Panc1 (cell line): ENCODE data around the gene BPTF. TPM values are rescaled to one million over a fixed set of nuclear protein-coding genes. Genes with fewer than 3 reads are reported as not detected.

ENCODE experiments used
- ATAC-seq: fragments of 200-7000 bp; cut with Tn5 transposase; 2 replicates; pipeline ENCODE4 v1.9.1; 2020; ENCODE audit warnings: mild to moderate bottlenecking, moderate library complexity
- BruUV-seq: library from RNA; stranded (reverse); fragments of 400-500 nt; replicated peaks from 2 replicates; lab custom pipeline; 2021; lab: Mats Ljungman, UMichigan
- CTCF ChIA-PET: fragments of 300-600 bp; sonication (Branson Sonifier 250); formaldehyde crosslinking; loops from one replicate; lab custom pipeline; 2022; ENCODE audit warnings: antibody characterized with exemption; lab: Charles Lee
- POLR2A ChIA-PET: fragments of 300-600 bp; sonication (Branson Sonifier 250); formaldehyde crosslinking; loops from one replicate; lab custom pipeline; 2022; ENCODE audit warnings: antibody characterized with exemption; lab: Charles Lee
- DNase-seq: peaks from one replicate; pipeline ENCODE4 v3.0.0-alpha.2; 2010; ENCODE audit warnings: low read depth, low spot score
- H3K27ac ChIP-seq: 2 replicates; pipeline ENCODE4 v1.5.1; 2011; ENCODE audit warnings: mild to moderate bottlenecking, low read length, inconsistent platforms
- H3K27me3 ChIP-seq: fragments of 200-500 bp; sonication (Bioruptor generic); 2 replicates; pipeline ENCODE4 v1.6.0; 2014; ENCODE audit warnings: low read length, inconsistent platforms; ENCODE audit not compliant: control insufficient read depth, insufficient read depth
- H3K36me3 ChIP-seq: fragments of 200-500 bp; sonication (Bioruptor generic); 2 replicates; pipeline ENCODE4 v1.5.1; 2014; ENCODE audit warnings: inconsistent platforms, mild to moderate bottlenecking, low read length, moderate library complexity; ENCODE audit not compliant: control insufficient read depth, insufficient read depth
- H3K4me1 ChIP-seq: 2 replicates; pipeline ENCODE4 v1.5.1; 2011; ENCODE audit warnings: inconsistent platforms, mild to moderate bottlenecking, low read length, moderate library complexity; ENCODE audit not compliant: control insufficient read depth, insufficient read depth
- H3K4me3 ChIP-seq, 2 experiments: 2 replicates each; pipeline ENCODE4 v1.5.1; 2011 to 2012; ENCODE audit warnings: low read depth in 2 of 2, low read length in 2 of 2, mild to moderate bottlenecking in 2 of 2, inconsistent platforms in 1 of 2, moderate library complexity in 1 of 2
- H3K9me3 ChIP-seq: fragments of 200-500 bp; sonication (Bioruptor generic); 2 replicates; pipeline ENCODE4 v1.5.1; 2014; ENCODE audit warnings: low read depth, mild to moderate bottlenecking, inconsistent platforms, low read length, moderate library complexity; ENCODE audit not compliant: control insufficient read depth, insufficient read depth
- CTCF ChIP-seq: fragments of 450-650 bp; IDR thresholded peaks from 2 replicates; pipeline ENCODE4 v1.5.1; 2017; ENCODE audit warnings: mild to moderate bottlenecking
- POLR2AphosphoS5 ChIP-seq: IDR thresholded peaks from 2 replicates; pipeline ENCODE4 v1.6.1; 2012; ENCODE audit warnings: mild to moderate bottlenecking, low read depth, low read length, moderate library complexity
- SIN3A ChIP-seq: IDR thresholded peaks from 2 replicates; pipeline ENCODE4 v1.6.1; 2012; ENCODE audit warnings: low read depth, mild to moderate bottlenecking, low read length, moderate library complexity, borderline replicate concordance; ENCODE audit not compliant: insufficient read depth
- TCF7L2 ChIP-seq: IDR thresholded peaks from 2 replicates; pipeline ENCODE4 v1.6.1; 2011; ENCODE audit warnings: mild to moderate bottlenecking, low read depth, low read length, inconsistent platforms
- in situ Hi-C: cut with HindIII; loops from 2 replicates; pipeline ENCODE4 v1.10.0; 2016; ENCODE audit warnings: low sequenced_read_pairs, low pct_unique_long_range_greater_than_20kb
- intact Hi-C: fragments of 100-400 bp; cut with micrococcal nuclease; formaldehyde crosslinking; loops from one replicate; pipeline ENCODE4 v1.10.0; 2022; ENCODE audit not compliant: unreplicated experiment
- total RNA-seq: library from RNA; stranded (reverse); gene quantifications from one replicate; pipeline ENCODE4 v1.2.1, GENCODE V29; 2021; ENCODE audit not compliant: unreplicated experiment
- TF ChIP-seq, protein P1 (sequence below), 2 experiments: IDR thresholded peaks; 2 replicates each; pipeline ENCODE4 v1.6.1; 2011 to 2012; ENCODE audit warnings: low read depth in 2 of 2, control low read depth in 1 of 2, low read length in 1 of 2, mild to moderate bottlenecking in 1 of 2, moderate library complexity in 1 of 2; ENCODE audit not compliant: insufficient read depth in 1 of 2

The BPTF gene
- total RNA-seq, 1 experiment from 2014 or later: 51.1 TPM

- intact Hi-C loops (no loop called here), in situ Hi-C loops (no loop called here)
- H3K4me3 ChIP-seq: no peak overlapping the region
- ATAC-seq (no peak), DNase-seq (no peak)
- H3K36me3 ChIP-seq: no peaks in the 10 kb centered on the region; the same call in 1 of the 2 replicates
- BruUV-seq: no TSS peak
- TF ChIP-seq, protein P1, sequence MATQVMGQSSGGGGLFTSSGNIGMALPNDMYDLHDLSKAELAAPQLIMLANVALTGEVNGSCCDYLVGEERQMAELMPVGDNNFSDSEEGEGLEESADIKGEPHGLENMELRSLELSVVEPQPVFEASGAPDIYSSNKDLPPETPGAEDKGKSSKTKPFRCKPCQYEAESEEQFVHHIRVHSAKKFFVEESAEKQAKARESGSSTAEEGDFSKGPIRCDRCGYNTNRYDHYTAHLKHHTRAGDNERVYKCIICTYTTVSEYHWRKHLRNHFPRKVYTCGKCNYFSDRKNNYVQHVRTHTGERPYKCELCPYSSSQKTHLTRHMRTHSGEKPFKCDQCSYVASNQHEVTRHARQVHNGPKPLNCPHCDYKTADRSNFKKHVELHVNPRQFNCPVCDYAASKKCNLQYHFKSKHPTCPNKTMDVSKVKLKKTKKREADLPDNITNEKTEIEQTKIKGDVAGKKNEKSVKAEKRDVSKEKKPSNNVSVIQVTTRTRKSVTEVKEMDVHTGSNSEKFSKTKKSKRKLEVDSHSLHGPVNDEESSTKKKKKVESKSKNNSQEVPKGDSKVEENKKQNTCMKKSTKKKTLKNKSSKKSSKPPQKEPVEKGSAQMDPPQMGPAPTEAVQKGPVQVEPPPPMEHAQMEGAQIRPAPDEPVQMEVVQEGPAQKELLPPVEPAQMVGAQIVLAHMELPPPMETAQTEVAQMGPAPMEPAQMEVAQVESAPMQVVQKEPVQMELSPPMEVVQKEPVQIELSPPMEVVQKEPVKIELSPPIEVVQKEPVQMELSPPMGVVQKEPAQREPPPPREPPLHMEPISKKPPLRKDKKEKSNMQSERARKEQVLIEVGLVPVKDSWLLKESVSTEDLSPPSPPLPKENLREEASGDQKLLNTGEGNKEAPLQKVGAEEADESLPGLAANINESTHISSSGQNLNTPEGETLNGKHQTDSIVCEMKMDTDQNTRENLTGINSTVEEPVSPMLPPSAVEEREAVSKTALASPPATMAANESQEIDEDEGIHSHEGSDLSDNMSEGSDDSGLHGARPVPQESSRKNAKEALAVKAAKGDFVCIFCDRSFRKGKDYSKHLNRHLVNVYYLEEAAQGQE (IDR thresholded peaks at IDR 0.05; ENCODE audit: insufficient read depth in 1 of 2, low read depth in 2 of 2, low read length in 1 of 2): no peak
- peak; percentile 13; the same call in 1 of the 2 replicates for TF ChIP-seq CTCF
- H3K9me3 ChIP-seq: no peaks in the 10 kb centered on the region
- ChIA-PET POLR2A (no interaction called here), CTCF (interaction anchor here (0.6 kb wide), 1 partner anchor 83 kb away, joined by 4 read pairs; no protein-coding TSS in a partner anchor)
- no peak overlapping the region for H3K27ac ChIP-seq
- no peaks in the 10 kb centered on the region for H3K27me3 ChIP-seq
- no peaks in the 10 kb centered on the region for H3K4me1 ChIP-seq
Observed at GRCh38 chr17:67862614-67863217, 37.4 kb downstream of the BPTF start.

DNA sequence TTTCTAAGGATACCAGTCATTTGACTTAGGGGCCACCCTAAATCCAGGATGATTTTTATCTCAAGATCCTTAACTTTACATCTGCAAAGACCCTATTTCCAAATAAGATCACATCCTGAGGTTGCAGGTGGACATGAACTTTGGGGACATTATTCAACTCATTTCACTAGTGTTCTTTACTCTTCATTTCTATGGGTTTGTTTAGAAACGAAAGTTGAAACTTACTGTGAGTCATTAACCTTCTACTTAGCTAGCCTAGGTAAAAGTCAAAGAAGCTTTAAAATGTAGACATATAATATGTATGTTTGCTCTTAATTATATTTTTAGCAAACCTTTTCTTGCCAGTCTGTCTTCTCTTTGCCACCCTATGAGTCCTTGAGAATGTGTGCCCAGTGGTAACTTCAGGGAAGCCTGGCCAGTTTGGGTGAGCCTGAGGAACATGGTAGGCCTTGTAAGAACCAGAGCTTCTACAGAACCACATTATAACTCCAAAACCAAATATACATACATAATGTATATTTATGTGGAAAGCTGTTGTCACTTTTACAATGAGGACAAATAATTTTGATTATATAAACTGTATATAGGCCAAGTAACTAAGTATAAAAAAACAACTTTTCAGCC is 38.4 kb downstream of the BPTF start:
- Histone ChIP-seq H3K4me3 (no peak overlapping the region), H3K9me3 (no peaks in the 10 kb centered on the region), H3K27ac (no peak overlapping the region), H3K27me3 (no peaks in the 10 kb centered on the region), H3K4me1 (no peaks in the 10 kb centered on the region), H3K36me3 (no peaks in the 10 kb centered on the region; the same call in 1 of the 2 replicates)
- no peak for DNase-seq
- no TSS peak for BruUV-seq
- ATAC-seq: no peak
- in situ Hi-C loops: no loop called here
- ChIA-PET CTCF (no interaction called here), POLR2A (no interaction called here)
- intact Hi-C loops: no loop called here
- TF ChIP-seq SIN3A (no peak), POLR2AphosphoS5 (no peak), CTCF (no peak), TCF7L2 (no peak)
- TF ChIP-seq, protein P1 (IDR thresholded peaks at IDR 0.05; ENCODE audit: insufficient read depth in 1 of 2, low read depth in 2 of 2, low read length in 1 of 2): no peak
